GM18873 (cell line): ENCODE measurements around the gene ANTXR2.
"Not testable (repeated sequence)": the region's sequence is repeated elsewhere in the genome, so short reads cannot be mapped to it uniquely, and the experiment has no call there.

ENCODE experiments used
- ATAC-seq: cut with Tn5 transposase; IDR thresholded peaks from one replicate; pipeline ENCODE4 v1.9.1; 2021; ENCODE audit warnings: mild to moderate bottlenecking, moderate library complexity, moderate number of reproducible peaks; ENCODE audit not compliant: unreplicated experiment, low FRiP score

The ANTXR2 gene

DNA sequence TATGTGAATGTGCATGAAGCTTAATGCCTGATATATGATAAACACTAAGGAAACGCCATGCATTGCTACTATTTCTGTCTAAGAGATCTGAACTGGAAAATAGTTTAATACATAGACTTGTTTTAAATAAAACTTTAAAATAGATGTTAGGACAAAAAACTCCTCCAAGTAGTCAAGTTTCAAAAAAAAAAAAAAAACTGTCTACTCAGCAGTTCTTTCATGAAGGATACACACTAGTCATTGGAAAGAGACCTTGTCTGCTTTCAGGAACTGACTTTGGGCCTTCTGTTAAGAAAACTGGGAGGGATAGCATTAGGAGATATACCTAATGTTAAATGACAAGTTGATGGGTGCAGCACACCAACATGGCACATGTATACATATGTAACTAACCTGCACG lies 138.4 kb downstream of the ANTXR2 start:
- no peak for ATAC-seq

DNA sequence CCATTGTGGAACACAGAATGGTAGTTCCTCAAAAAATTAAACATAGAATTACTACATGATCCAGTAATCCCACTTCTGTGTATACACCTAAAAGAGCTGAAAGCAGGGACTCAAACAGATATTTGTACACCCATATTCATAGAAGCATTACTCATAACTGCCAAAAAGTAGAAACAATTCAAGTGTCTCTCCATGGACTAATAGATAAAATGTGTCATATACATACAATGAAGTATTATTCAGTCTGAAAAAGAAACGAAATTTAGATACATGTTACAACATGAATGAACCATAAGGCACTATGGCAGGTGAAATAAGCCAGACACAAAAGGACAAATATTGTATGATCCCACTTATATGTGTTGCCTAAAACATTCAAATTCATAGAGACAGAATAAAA lies 145.1 kb downstream of the ANTXR2 start:
- ATAC-seq: no peak

DNA sequence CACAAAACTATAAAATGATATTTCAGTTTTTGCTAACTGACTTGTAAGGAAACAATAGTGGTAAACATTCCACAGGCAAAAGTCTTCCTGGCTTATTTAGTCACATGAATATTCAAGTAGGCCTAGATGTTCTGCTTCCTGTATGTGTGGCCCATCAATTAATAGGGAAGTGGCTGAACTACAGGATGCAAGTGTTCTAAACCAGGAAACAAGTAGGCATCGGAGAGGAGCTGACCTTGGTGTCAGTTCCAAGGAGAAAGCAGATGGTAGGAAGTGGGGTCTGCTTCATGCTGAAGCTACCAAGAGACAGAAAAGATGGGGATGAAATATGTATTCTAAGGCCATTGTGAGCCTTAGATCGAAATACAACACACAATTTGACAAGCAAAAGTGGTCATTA lies 149.7 kb downstream of the ANTXR2 start:
- no peak for ATAC-seq

DNA sequence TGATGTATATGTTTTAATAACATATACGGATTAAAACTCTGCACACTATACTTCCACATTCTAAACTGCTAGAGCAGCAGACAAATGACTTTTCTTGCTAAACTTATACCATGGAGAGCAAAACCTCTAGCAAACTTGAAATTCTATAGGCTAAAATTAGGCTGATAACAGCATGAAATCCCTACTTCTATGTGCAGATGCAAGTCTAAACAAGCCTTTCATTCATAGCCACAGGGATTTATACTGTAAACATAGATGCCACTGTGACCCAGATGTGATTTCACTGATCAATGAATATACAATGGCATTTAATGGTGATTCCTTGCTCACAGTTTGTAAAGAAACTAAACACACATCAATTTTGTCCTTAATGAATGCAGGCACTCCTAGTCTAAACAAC lies 151.0 kb downstream of the ANTXR2 start:
- no peak for ATAC-seq

DNA sequence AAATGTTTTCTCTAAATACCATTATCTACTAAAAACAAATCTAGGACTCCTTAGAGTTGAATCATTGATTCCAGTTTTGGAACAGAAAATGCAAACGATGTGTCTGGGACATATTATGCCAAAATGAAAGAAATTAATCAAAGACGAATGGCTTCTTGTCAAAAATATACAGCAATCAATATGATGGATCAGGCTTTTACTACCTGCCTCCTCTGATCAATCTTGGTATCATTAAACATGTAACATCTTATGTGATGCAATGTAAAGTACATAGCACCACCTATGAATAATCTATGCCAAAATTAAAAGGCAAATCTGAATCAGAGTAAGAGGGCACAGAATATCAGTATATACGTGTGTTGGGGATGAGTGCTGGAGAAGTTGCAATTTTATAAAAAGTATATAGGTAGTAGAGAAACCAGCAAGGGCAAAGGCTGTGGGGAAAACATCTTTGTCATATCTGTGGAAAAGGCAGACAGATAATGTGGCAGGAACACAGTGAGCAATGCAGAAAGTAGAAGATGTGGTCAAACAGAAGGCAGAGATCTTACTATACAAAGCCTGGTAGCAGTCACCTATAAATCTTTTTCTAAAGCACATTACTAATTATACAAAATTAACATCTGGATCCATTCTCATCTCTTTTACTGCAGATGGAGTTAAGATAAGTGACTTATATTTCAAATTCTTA lies 152.7 kb downstream of the ANTXR2 start:
- no peak for ATAC-seq

DNA sequence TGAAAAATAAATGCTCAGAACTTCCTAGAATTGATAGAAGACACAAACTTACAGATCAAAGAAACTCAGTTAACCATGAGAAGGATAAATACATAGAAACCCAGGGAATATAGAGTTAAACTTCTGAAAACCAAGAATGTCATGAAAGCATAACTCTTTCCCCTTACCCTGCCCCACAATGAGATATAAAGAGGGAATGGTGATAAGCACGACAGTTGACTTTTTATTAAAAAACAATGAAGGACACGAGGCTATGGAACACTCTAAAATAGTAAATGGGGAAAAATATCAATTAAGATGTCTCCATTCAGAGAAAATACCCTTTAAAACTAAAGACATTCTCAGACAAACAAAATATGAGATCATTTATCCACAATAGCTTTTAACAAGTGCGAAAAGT lies 154.7 kb downstream of the ANTXR2 start:
- ATAC-seq: no peak

DNA sequence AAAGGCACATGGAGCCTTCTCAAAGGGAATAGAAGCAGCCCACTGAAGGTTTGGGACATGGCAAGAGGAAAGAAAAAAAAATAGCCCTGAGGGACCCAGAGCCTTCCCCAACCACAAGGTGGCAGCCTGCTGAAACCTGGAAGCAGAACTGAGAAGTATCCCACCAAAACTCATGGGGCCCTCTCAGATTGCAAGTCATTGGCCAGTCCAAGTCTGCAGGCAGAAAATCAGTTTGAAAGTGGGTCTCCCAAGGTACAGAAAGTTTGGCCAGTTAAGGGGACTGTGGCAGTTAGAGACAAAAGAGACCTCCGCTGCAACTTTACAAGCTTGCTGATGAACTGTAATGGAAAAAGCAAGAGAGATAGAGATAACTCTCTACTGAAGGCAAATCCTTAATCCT lies 155.8 kb downstream of the ANTXR2 start:
- ATAC-seq: peak; percentile 70

DNA sequence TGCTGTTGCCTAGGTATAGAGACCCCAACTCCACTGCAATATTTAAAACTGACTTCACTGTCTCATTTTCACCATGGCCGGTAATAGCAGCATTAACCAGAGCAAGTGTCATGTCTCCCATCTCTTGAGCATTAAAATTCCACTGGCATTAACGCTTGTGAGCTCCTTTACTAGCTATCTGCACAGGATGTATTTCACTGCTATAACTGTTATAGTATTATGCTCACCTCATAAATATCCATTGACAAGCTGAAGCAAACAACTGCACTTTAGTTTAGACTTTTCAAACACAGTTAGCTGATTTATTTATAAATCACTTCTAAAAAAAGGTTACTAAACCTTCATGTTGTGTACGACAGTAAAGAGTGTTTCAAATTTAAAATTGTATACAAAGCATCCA lies 157.8 kb downstream of the ANTXR2 start:
- ATAC-seq: no peak

DNA sequence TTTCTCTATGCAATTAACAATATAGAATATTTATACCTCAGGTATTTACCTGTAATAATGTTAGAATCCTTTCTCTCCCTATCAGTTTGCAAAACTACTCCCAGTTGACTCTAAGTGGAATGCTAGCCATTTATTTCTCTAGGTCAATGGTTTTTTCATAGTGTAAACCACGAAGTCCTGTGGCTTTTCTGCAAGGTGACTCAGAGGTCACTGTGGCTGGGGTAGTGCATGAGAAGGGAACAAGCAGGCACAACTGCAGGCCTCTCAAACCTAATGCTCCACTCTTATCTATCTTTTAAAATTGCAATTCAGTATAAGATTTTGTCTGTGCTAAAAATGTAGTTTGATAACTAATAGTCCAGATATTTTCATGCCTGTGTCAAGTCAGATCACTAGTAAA lies 159.4 kb downstream of the ANTXR2 start:
- no peak for ATAC-seq

DNA sequence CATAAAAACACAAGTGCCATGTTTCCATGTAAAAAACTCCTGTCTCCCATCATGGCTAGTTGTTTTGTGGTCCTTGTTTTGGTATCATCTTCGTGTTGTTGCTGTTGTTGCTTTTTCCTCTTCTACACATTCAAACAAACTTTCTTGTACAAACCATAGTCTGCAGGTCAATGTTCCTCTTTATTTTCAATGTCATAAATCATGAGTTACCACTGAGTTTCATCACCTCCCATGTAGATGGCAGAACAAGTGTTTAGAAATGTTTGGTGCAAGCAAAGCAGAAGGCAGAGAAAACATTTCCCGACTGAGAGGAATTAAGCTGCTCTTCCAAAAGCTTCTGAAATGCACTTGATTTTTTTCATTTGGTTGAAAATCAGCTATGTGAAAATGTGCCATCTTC lies 166.0 kb downstream of the ANTXR2 start:
- ATAC-seq: no peak

DNA sequence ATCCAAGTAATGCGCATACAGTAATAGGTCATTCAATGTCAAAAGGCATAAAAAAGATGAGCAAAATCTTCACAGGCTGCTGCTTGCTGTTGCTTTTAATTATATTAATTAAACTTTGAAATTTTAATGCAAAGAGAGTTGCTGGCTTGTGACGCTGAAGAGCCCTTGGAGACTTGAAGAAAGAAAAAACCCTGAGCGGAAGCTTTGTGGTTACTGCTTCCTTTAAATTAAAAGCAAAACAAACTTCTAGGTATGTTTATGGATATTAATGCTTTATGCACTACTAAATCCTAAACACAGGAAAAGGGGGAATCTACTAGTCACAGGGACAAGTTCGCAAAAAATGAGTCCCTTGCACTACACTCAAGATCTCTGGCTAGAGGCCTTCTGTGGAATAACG lies 166.7 kb downstream of the ANTXR2 start:
- ATAC-seq: no peak

DNA sequence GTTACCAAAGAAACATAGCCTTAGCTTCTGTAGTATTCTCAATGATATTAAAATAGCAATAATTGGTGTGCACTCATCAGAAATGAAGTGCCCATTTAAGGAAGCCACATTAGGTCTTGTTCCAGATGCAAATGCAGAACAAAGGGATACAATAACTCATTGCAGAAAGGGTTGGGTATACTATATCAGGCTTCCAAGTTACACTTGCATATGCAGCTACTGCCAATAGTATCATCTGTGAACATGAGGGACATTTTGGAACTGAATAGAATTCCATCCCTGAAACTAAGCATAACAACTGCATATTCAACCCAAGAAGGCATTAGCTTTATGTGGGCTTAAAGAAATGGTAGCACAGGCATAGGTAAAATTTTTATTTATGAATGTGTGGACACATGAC lies 167.8 kb downstream of the ANTXR2 start:
- no peak for ATAC-seq

DNA sequence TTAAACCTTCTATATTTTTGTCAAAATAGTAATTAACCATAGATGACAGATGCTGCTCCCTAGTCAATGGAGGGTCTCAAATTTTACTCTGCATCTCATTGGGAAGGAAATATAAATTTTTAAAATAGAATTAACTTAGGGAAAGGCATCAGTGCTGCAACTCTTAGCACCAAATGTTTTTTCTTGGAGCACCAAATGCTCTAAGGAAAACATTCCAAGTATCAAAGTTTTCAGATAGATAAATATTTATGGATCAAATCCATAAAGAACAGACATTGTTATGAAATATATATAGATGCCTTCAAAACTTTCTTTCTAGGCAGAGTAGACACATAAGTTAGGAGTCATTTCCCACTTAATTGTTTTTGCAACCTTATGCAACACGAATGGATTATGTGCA lies 168.7 kb downstream of the ANTXR2 start:
- ATAC-seq: no peak

DNA sequence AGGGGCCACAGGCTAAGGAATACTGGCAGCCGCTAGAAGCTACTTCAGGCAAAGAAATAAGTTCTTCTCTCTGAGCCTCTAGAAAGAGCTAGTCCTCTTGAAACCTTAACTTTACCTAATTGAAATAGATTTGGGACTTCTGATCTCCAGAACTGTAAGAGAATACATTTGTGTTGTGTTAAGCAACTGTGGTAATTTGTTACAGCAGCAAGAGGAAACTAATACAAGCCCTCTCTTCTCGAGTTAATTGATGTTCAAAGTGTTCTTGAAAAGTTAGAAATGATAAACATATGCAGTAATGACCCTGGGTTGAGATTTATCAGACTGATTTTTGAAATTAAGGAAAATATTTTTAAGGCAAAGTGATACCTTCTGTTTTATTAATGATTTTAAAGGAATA lies 172.8 kb downstream of the ANTXR2 start:
- no peak for ATAC-seq

DNA sequence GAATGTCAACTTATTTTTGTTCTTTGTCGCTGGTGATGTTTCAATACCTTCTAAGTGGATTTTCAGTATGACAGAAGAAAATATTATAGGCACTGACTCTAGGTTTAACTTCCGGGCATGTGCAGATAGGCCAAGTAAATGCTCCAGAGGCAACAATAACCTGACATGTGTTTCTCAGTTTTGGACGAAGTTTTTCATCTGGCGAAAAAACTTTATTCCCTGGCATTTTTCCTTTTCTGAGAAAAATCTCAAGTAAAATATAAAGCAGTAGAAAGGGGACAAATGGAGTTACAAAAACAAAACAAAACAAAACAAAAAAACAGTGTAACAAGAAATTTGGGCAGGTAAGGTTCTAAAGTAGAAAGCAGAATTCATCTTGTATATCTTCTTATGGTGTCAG lies 173.5 kb downstream of the ANTXR2 start:
- ATAC-seq: no peak

DNA sequence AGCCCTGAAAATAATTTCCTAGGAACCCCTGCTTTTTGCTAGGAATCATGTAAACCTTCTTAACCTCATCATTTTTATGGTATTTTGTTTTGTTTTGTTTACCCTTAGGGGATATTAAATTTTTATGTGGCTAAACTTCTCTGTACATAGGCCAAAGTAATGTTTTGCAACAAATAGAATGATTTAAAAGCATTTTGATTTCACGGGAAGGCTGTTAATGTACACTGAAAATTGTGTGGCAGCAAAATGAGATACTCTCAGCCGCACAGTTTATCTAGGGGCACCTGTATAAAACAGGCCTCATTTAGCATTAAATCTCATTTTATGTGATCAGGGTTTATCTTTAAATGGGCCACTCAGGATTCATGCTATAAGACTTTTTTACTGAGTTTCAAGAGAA lies 175.0 kb downstream of the ANTXR2 start:
- ATAC-seq: no peak

DNA sequence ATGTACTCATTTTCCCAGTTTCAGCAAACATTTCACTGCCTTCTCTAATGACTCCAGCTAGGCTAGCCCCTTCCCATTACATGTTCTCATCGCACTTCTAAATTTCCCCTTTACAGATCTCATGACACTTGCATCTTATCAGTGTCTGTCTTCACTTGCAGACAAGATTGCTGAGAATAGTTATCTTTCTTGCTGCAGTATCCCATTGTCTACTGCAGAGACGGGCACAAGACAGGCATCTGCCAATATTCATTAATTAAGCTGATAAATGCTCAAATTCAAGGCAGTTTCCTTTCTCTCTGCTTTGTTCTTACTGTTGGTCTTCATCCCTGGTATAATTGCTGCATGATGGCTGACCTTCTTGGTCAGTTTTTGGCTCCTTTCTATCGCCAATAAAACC lies 175.9 kb downstream of the ANTXR2 start:
- ATAC-seq: no peak

DNA sequence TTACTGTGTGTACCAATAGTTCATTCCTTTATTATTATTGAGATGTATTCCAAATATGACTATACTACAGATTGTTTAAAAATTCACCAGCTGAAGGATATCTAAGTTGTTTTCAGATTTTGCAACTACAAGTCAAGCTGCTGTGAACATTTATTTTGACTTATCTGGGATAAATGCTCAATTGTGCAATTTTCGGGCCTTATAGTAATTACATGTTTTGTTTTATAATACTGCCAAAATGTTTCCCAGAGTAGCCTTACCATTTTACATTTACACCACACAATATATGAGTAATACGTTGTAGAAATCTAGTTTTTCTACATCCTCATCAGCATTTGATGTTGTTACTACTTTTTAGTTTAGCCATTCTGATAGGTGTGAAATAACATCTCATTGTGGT lies 179.6 kb downstream of the ANTXR2 start:
- ATAC-seq: no peak

DNA sequence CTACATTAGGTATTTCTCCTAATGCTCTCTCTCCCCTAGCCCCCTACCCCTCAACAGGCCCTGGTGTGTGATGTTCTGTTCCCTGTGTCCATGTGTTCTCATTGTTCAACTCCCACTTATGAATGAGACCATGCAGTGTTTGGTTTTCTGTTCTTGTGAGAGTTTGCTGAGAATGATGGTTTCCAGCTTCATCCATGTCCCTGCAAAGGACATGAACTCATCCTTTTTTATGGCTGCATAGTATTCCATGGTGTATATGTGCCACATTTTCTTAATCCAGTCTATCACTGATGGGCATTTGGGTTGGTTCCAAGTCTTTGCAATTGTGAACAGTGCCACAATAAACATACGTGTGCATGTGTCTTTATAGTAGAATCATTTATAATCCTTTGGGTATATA lies 184.0 kb downstream of the ANTXR2 start:
- not testable (repeated sequence) for ATAC-seq

DNA sequence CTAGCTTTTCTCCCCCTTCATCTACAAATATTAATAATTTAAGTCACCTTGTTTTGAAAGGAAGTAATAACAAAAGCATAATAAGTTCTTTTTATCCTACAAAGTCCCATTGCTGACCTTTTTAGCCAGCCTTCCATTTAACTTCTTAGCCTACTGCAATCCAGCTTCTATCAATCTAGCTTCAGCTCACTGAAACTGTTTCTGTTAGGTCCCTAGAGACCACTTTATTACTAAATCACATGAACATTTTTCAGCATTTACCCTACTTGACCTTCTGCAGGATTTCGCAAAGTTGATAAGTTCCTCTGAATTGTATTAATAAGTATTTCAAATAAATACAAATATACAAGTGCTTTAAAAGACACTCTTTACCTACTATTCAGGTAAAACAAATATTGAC lies 186.5 kb downstream of the ANTXR2 start:
- ATAC-seq: no peak

DNA sequence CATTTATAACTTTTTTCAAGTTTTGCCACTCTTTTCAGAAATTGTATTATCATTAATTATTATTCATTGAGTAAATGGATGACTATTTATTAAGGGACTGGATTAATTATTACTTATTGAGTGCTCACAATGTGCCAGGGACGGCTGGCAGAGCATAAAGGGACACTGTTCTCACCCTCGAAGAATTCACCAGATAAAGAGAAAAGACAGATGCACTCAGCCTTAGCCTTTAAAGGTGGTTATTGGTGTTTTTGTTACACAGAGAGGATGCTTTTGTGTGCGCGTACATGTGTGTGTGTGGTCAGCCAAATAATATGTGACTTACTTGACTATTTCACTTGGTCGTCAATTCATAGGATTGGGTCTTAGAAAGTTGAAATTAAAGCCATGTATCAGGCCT lies 187.0 kb downstream of the ANTXR2 start:
- ATAC-seq: no peak

DNA sequence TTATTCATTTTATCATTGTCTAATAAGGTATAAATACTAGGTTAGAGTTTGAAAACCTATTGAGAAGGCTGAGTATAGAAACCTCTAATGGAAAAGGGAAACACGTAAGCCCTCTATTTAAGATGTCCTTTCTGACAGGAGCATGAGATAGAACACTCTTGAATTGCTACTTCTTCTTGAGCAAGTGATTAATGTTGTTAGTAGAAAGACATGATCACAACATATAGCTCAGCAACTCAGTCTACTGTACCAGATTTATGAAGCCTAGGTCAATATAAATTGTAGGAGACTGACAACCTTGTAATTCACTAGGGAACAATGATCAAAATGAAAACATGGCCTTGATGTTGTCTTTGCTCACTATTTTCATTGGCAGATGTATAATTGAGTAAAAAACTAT lies 189.7 kb downstream of the ANTXR2 start:
- no peak for ATAC-seq

DNA sequence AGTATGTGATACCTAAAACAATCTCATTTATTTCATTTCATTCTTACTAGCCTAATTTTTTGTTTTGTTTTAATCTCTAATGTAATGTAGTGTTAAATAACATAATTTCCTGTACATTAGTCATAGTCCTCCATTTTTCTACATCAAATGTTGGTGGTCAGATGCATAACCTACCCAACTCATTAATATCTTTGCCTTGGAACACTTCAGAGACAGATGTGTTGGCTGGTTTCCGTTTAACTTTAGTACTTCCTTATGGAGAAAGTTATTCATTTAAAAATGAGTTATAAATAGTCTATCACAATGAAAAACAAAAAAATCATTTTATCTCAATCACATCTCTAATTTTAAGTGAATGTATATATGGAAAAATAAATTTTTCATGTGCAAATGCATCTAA lies 190.2 kb downstream of the ANTXR2 start:
- no peak for ATAC-seq
